K562 (cell line): ENCODE measurements around the gene MME. TPM values are rescaled to one million over a fixed set of nuclear protein-coding genes. Genes with fewer than 3 reads are reported as not detected.

Source experiments
- ADNP ChIP-seq: fragments of 200-800 bp; sonication (Bioruptor generic); IDR thresholded peaks from 2 replicates; pipeline ENCODE4 v1.6.1; 2016; ENCODE audit warnings: missing genetic modification characterization, missing compliant biosample characterization
- CBFA2T2 ChIP-seq: fragments of 450-650 bp; conservative IDR thresholded peaks from 2 replicates; pipeline ENCODE4 v1.6.1; 2017; ENCODE audit warnings: mild to moderate bottlenecking
- DIDO1 ChIP-seq: fragments of 450-650 bp; IDR thresholded peaks from 2 replicates; pipeline ENCODE4 v1.6.1; 2016; ENCODE audit warnings: low read depth, missing biosample characterization, missing genetic modification characterization
- ELF1 ChIP-seq: fragments of 200-800 bp; sonication (Bioruptor generic); IDR thresholded peaks from 2 replicates; pipeline ENCODE4 v1.6.1; 2016; ENCODE audit warnings: missing genetic modification characterization, missing compliant biosample characterization
- ESRRA ChIP-seq: fragments of 450-650 bp; IDR thresholded peaks from 2 replicates; pipeline ENCODE4 v1.6.1; 2014; ENCODE audit warnings: low read depth, mild to moderate bottlenecking, moderate library complexity, borderline replicate concordance
- JUND ChIP-seq, 2 experiments: IDR thresholded peaks; 2 replicates in 1 of 2; 3 replicates in 1 of 2; pipeline ENCODE4 v1.6.1; 2011; ENCODE audit warnings: borderline replicate concordance in 2 of 2, low read depth in 2 of 2, low read length in 2 of 2, improper control_type of control experiment in 1 of 2, missing biosample characterization in 1 of 2, missing genetic modification characterization in 1 of 2, missing genetic modification reagents in 1 of 2
- KHSRP ChIP-seq: fragments of 450-650 bp; IDR thresholded peaks from 2 replicates; pipeline ENCODE4 v1.6.1; 2017
- MECOM ChIP-seq: fragments of 250-450 bp; sonication (Bioruptor Pico); IDR thresholded peaks from 2 replicates; pipeline ENCODE4 v1.8.0; 2022; ENCODE audit warnings: inconsistent platforms
- RBM17 ChIP-seq: fragments of 200-400 bp; formaldehyde crosslinking; IDR thresholded peaks from 2 replicates; pipeline ENCODE4 v1.6.1; 2017; ENCODE audit warnings: low read depth, mild to moderate bottlenecking, low read length, borderline replicate concordance
- ZNF140 ChIP-seq: fragments of 250-450 bp; sonication (Bioruptor Pico); IDR thresholded peaks from 2 replicates; pipeline ENCODE4 v1.8.0; 2021; ENCODE audit warnings: moderate library complexity, mild to moderate bottlenecking, inconsistent platforms
- ZNF75A ChIP-seq: fragments of 450-650 bp; formaldehyde crosslinking; IDR thresholded peaks from 2 replicates; pipeline ENCODE4 v1.4.0; 2020; ENCODE audit warnings: mild to moderate bottlenecking
- ZNF830 ChIP-seq: fragments of 250-450 bp; sonication (Bioruptor Pico); IDR thresholded peaks from 2 replicates; pipeline ENCODE4 v1.5.0; 2021; ENCODE audit warnings: mild to moderate bottlenecking
- polyA plus RNA-seq, 8 experiments: library from polyadenylated mRNA; depleted of rRNA in 4 of 8; stranded (reverse) in 5 of 8; unstranded in 3 of 8; fragments of >200 nt; fragmentation: Nextera tagmentation in 2 of 8; fragmentation: Illumina TruSeq in 1 of 8; extraction: Ambion mirVana in 2 of 8; extraction: Trizol in 1 of 8; gene quantifications; 2 replicates each; pipeline versions ENCODE4 v1.2.1 to v1.2.3, GENCODE V29; 2011 to 2014; ENCODE audit warnings: inconsistent platforms in 1 of 8, missing spikeins in 1 of 8
- total RNA-seq, 7 experiments: library from RNA; depleted of rRNA in 6 of 7; stranded (reverse); fragments of >200 nt in 6 of 7; fragmentation: Illumina TruSeq in 2 of 7; extraction: Trizol in 2 of 7; gene quantifications; 2 replicates each; pipeline versions ENCODE4 v1.2.1 to v1.2.3, GENCODE V29; 2011 to 2021; ENCODE audit warnings: low replicate concordance in 1 of 7
- TF ChIP-seq, protein P1 (sequence below): fragments of 250-450 bp; sonication (Bioruptor Pico); IDR thresholded peaks from 2 replicates; pipeline ENCODE4 v1.4.0; 2020
- TF ChIP-seq, protein P2 (sequence below): IDR thresholded peaks from 2 replicates; pipeline ENCODE4 v1.6.1; 2011; ENCODE audit warnings: borderline replicate concordance, low read depth, mild to moderate bottlenecking, moderate library complexity, low read length; ENCODE audit not compliant: insufficient read depth, poor library complexity, severe bottlenecking
- TF ChIP-seq, protein P3 (sequence below): fragments of 450-650 bp; formaldehyde crosslinking; IDR thresholded peaks from 2 replicates; pipeline ENCODE4 v1.4.0; 2020; ENCODE audit warnings: mild to moderate bottlenecking, mixed read lengths

MME gene
- total and polyA plus RNA-seq, 9 of the 15 experiments (the other 6 are each of a cell fraction or from before 2014, with no cell fraction given) = 0.80 to 8.6 (median 2.5) TPM

DNA sequence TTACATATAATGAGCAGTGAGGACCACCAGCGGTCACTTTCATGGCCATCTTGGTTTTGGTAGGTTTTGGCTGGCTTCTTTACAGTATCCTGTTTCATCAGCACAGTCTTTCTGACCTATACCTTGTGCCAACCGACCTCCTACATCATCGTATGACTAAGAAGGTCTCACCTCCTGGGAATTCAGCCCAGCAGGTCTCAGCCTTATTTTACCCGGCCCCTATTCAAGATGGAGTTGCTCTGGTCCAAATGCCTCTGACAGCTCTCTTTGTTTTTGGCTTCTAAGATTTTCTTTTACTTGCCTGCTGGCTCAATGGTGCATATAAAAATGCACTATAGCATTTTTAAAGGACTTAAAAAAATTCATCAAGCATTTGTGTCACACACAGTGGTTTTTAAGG, 3.2 kb upstream of the MME start (continued):
- TF ChIP-seq JUND (IDR thresholded peaks at IDR 0.05; ENCODE audit: borderline replicate concordance, low read depth, low read length) (no peak), JUND (tag; IDR thresholded peaks at IDR 0.05; ENCODE audit: borderline replicate concordance, low read depth, low read length) (no peak; the same call in 2 of the 3 replicates), ADNP (tag) (no peak), KHSRP (no peak), ZNF75A (CRISPR knock-in tag) (peak; percentile 79; the same call in 1 of the 2 replicates), ELF1 (tag) (no peak), CBFA2T2 (no peak), MECOM (CRISPR knock-in tag) (peak; percentile 91), DIDO1 (tag) (peak; percentile 48; the same call in 1 of the 2 replicates), ZNF830 (CRISPR knock-in tag) (no peak), ZNF140 (CRISPR knock-in tag) (peak; percentile 44; the same call in 1 of the 2 replicates), RBM17 (no peak), ESRRA (no peak)
- TF ChIP-seq, protein P1, sequence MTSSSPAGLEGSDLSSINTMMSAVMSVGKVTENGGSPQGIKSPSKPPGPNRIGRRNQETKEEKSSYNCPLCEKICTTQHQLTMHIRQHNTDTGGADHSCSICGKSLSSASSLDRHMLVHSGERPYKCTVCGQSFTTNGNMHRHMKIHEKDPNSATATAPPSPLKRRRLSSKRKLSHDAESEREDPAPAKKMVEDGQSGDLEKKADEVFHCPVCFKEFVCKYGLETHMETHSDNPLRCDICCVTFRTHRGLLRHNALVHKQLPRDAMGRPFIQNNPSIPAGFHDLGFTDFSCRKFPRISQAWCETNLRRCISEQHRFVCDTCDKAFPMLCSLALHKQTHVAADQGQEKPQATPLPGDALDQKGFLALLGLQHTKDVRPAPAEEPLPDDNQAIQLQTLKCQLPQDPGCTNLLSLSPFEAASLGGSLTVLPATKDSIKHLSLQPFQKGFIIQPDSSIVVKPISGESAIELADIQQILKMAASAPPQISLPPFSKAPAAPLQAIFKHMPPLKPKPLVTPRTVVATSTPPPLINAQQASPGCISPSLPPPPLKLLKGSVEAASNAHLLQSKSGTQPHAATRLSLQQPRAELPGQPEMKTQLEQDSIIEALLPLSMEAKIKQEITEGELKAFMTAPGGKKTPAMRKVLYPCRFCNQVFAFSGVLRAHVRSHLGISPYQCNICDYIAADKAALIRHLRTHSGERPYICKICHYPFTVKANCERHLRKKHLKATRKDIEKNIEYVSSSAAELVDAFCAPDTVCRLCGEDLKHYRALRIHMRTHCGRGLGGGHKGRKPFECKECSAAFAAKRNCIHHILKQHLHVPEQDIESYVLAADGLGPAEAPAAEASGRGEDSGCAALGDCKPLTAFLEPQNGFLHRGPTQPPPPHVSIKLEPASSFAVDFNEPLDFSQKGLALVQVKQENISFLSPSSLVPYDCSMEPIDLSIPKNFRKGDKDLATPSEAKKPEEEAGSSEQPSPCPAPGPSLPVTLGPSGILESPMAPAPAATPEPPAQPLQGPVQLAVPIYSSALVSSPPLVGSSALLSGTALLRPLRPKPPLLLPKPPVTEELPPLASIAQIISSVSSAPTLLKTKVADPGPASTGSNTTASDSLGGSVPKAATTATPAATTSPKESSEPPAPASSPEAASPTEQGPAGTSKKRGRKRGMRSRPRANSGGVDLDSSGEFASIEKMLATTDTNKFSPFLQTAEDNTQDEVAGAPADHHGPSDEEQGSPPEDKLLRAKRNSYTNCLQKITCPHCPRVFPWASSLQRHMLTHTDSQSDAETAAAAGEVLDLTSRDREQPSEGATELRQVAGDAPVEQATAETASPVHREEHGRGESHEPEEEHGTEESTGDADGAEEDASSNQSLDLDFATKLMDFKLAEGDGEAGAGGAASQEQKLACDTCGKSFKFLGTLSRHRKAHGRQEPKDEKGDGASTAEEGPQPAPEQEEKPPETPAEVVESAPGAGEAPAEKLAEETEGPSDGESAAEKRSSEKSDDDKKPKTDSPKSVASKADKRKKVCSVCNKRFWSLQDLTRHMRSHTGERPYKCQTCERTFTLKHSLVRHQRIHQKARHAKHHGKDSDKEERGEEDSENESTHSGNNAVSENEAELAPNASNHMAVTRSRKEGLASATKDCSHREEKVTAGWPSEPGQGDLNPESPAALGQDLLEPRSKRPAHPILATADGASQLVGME = 0 out of 2 replicates have a peak, but pooled peaks have one; percentile 80
- TF ChIP-seq, protein P2, sequence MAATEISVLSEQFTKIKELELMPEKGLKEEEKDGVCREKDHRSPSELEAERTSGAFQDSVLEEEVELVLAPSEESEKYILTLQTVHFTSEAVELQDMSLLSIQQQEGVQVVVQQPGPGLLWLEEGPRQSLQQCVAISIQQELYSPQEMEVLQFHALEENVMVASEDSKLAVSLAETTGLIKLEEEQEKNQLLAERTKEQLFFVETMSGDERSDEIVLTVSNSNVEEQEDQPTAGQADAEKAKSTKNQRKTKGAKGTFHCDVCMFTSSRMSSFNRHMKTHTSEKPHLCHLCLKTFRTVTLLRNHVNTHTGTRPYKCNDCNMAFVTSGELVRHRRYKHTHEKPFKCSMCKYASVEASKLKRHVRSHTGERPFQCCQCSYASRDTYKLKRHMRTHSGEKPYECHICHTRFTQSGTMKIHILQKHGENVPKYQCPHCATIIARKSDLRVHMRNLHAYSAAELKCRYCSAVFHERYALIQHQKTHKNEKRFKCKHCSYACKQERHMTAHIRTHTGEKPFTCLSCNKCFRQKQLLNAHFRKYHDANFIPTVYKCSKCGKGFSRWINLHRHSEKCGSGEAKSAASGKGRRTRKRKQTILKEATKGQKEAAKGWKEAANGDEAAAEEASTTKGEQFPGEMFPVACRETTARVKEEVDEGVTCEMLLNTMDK = no peak
- TF ChIP-seq, protein P3, sequence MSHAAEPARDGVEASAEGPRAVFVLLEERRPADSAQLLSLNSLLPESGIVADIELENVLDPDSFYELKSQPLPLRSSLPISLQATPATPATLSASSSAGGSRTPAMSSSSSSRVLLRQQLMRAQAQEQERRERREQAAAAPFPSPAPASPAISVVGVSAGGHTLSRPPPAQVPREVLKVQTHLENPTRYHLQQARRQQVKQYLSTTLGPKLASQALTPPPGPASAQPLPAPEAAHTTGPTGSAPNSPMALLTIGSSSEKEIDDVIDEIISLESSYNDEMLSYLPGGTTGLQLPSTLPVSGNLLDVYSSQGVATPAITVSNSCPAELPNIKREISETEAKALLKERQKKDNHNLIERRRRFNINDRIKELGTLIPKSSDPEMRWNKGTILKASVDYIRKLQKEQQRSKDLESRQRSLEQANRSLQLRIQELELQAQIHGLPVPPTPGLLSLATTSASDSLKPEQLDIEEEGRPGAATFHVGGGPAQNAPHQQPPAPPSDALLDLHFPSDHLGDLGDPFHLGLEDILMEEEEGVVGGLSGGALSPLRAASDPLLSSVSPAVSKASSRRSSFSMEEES (CRISPR knock-in tag) = peak; percentile 12; the same call in 1 of the 2 replicates
